Fibroblast of skin of abdomen (primary cell): ENCODE results near the gene VAMP3. TPM values are rescaled to one million over a fixed set of nuclear protein-coding genes. Genes with fewer than 3 reads are reported as not detected.

Experiments
- DNase-seq: peaks from one replicate; pipeline ENCODE4 v3.0.0-alpha.2; 2013
- polyA plus RNA-seq, 2 experiments: library from polyadenylated mRNA; unstranded; fragments of 120-200 nt; gene quantifications; one replicate each; pipeline ENCODE4 v1.2.1, GENCODE V29; 2013; ENCODE audit not compliant: insufficient read length in 2 of 2

The VAMP3 gene, protein sequence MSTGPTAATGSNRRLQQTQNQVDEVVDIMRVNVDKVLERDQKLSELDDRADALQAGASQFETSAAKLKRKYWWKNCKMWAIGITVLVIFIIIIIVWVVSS
- polyA plus RNA-seq (2013, experiment 1 of 2; ENCODE audit: insufficient read length) = 95.4 TPM
- polyA plus RNA-seq (2013, experiment 2 of 2; ENCODE audit: insufficient read length) = 101 TPM

DNA sequence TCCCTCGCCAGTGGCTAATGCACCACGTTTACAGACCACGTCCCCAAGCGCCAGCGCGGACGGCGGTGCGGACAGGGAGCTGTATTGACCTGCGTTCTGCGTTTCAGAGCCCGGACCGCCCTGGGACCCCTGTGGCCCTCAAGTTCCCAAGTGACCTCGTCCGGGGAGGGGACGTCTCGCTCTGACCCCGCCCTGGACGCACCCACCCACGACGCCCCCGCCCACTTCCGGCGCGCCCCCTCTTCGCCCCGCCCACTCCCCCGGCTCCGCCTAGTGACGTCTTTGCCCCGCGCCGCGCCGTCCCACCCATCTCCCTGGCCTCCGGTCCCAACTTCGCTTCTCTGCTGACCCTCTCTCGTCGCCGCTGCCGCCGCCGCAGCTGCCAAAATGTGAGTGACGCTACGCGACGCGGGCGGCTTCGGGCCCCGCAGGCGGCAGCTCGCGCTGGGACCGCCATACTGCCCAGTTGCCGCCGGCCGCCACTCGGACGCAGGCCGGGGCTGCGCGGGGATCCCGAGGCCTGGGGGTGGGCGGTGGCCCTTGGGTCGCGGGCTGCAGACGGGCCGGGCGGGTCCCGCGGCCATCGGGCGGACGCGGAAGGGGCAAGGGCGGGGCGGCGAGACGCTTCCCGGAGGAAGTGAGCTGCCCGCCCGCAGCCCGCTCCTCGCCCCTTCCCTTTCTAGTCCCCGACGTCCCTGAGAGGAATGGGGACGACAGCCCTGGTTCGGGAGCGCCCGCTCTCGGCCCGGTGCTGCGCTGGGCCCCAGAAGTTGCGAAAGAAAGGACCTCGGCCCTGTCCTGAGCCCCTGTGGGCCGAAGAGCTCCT lies at the start of gene VAMP3:
Gene VAMP3 (plus strand): TSS at position 300 of the 826 bp plus-strand sequence. CDS start 88 bp downstream, at position 388.
- DNase-seq = peak; percentile 75

DNA sequence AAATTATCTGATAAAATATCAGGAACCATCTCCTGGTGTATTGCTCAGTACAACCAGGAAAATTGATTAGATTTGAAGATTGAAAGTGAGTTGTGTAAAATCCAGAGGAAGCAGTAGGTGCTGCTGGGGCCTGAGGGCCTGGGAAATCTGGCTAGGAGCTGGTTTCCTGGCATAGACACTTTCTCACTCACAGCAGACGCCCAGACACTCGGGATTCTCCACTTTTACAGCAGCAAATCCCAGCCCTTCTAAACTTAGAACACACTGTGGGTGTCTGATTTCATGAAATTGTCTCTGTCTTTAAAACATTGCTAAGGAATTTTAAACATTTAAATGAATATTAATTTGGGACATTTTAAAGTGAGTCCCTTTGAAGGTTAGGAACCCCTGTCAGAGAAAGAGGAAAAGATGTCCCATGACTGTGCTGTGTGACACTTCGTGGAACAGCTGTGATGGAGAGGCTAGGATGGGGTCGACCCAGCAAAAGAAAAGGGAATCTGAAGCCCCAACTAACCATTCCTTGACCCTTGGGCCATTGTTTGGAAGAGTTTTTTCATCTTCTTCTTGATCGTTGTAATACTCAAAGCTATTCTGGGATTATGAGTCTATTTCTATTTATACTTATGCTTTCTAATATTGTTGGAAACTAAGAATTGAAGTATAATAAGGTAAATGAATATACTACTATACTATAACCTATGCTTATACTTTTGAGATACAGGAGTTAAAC lies 49.0 kb upstream of the VAMP3 start:
- no peak for DNase-seq

DNA sequence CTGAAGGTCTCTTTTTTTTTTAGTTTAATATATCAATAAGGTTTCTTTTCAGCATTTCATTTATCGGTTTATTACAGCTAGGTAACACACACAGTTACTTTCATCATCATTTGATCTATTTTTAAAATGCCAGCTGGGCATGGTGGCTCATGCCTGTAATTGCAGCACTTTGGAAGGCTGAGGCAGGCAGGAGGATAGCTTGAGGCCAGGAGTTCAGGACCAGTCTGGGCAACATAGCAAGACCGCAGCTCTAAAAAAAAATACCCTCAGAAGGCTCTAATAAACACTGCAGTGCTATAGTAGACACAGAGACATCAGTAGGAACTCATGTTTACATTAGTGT lies 48.5 kb upstream of the VAMP3 start:
- DNase-seq = no peak

DNA sequence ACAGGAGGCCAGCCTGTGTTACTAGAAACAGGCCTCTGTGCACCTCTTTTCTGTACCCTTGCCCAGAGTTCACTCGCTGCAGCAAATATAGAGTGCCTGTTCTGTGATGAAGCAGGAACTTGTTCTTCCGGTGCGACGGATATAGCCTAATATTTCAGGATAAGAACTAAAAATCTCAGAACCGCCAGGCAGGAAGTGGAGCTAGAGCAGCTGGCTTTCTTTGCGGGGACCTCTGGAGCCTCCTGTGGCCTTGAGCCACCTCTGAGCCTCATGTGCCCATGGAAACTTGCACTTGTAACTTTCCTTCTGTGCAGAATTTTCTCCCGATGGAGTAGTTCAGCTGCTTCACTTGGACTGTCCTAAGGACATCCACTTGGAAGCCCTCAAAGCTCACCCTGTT lies 44.5 kb upstream of the VAMP3 start:
- DNase-seq = no peak

DNA sequence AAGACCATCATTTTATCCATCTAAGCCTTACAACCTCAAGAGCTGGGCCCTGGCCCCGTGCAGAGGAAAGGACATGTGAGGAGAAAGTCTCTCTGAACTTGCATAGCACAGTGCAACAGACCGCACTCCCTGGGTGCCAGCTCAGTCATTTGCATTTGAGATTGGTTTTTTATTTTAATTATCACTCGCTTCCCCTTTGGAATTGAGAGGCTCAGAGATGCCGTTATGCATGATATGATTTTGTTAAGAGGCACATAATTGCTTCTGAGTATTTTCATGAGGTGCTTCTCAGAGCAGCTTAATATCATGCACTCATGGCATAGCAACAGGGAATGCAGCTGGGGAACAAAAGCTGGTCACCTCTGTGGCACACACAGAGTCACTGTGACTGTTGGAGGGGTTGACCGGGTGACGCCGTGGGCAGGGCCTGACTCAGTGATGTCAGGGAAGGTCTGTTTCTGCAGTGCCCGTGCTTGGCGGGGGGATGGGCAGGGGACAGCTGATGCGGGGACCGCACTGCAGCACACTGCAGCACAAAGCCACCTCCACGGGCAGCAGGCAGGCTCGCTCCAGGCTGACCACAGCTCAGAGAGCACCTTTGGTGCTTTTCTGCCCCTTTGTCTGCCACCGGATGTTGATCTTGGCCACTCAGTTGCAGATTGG lies 43.2 kb upstream of the VAMP3 start:
- no peak for DNase-seq

DNA sequence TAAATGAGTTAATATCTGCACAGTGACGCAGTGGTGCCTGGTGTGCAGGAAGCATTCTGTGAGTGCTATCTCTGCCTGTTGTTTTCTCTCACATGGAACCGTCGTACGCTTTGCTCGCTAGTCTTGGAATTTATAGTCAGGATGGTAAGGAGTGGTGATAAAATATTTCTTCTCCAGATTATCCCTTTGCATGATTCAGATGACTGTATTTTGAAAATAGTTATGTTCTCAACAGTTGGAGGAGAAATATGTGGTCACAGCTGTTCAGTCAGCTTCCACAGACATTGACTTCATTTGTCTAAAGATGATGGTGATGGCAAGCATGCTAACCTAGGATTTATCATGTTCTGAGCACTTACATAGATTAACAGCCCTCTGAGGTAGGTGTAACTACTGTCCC lies 41.3 kb upstream of the VAMP3 start:
- DNase-seq = no peak

DNA sequence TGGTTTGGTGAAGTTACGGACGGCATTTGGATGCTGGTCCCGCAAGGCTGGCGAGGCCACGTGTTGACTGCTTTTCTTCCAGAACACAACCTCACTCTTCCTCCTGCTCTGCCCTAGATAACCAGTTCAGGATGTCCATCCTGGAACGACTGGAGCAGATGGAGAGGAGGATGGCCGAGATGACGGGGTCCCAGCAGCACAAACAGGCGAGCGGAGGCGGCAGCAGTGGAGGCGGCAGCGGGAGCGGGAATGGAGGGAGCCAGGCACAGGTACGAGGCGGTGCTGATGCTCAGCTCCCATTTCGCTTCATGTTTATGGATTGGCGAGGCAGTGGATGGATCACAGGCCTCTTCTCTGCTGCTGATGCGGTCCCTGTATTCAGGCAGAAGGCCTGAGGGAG lies 38.8 kb upstream of the VAMP3 start:
- no peak for DNase-seq

DNA sequence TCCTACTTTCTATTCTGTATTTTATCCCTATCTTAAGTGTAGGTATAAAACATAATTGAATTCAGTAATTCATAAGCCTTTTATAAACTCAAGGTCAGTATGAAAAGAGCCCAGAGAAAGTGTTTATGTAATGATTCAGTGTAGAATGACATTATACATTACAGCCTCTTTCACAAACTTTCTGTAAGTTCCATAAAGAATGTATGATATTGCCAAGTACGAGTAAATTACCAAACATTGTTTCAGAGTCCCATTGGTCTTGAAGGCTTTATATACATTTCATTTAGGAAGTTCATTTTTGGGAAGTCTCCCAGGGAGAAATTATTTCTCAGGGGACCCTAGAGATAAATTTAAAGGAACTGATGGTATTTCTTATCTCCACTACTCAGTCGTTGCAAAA lies 37.8 kb upstream of the VAMP3 start:
- DNase-seq = peak; percentile 6

DNA sequence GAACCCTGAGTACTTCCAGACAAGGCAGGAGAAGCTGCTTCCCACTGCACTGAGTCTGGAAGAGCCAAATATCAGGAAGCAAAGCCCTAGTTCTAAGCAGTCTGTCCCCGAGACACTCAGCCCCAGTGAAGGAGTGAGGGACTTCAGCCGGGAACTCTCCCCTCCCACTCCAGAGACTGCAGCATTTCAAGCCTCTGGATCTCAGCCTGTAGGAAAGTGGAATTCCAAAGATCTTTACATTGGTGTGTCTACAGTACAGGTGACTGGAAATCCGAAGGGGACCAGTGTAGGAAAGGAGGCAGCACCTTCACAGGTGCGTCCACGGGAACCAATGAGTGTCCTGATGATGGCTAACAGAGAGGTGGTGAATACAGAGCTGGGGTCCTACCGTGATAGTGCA lies 33.1 kb upstream of the VAMP3 start:
- DNase-seq = no peak

DNA sequence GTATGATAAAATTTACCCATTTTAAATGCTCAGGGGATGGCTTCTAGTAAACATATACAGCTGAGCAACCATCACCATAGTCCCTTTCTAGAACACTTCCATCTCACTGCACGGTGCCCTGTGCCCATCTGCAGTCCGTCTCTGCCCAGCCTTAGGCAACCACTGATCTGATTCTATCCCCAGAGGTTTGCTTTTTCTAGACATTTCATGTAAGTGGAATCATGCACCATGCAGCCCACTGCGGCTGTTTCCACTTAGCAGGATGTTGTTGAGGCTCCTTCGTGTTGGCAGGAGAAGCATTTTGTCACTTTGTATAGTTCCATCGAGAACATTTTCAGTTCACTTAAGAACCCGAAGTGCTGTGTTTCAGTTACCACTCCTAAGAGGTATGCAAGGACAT lies 27.8 kb upstream of the VAMP3 start:
- no peak for DNase-seq

DNA sequence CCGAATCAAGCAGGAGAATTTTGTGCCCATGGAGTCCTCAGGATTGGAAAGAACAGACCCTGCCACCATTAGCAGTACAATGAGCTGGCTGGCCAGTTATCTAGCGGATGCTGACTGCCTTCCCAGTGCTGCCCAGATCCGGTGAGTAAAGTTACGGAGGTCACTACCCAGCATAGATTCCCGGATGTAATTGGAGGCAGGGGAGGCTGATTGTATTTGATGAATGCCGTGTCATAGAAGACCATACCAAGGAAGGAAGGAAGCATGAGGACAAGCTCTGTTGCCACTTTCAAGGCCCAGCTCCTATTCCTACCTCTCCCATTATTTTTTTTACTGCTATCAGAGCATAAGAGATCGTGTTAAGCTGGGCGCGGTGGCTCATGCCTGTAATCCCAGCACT lies 26.2 kb upstream of the VAMP3 start:
- no peak for DNase-seq

DNA sequence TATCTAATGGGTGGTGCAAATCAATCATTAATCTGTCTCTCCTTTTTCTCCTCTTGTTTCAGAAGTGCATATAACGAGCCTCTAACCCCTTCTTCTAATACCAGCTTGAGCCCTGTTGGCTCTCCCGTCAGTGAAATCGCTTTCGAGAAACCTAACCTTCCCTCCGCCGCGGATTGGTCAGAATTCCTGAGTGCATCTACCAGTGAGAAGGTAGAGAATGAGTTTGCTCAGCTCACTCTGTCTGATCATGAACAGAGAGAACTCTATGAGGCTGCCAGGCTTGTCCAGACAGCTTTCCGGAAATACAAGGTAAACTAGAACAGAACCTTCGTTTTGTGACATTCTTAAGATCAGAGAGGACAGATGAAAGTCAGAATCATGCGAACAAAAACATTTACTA lies 25.3 kb upstream of the VAMP3 start:
- no peak for DNase-seq

DNA sequence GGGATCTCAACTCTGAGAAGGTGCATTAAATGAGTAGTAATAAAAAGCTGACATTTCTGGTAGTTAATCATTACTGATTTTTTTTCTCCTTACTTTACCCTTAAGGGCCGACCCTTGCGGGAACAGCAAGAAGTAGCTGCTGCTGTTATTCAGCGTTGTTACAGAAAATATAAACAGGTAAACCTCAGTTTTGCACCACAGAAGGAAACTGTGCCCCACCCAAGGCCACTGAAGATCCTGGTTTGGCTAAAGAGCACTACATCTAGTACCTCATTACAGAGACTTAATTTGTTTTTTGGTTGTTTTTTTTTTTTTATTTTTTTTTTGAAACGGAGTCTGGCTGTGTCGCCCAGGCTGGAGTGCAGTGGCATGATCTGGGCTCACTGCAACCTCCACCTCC lies 23.5 kb upstream of the VAMP3 start:
- no peak for DNase-seq

DNA sequence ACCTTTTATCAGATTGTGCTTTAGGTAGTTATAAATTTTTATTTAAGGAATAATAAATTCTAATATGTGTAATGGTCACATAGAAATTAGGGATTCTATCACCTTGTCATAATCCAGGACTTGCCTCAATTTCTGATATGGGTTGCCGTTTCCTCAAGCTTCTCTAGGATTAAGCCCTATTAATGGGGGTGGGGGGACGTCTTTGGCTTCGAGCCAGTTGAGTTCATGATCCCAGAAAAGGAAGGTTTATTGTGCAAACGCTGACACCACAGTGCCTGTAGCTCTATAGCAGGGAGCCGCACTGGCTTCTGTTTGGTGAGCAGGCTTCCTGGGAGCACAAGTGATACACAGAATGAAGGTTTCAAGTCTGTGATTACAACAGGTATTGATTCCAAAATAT lies 22.0 kb upstream of the VAMP3 start:
- no peak for DNase-seq

DNA sequence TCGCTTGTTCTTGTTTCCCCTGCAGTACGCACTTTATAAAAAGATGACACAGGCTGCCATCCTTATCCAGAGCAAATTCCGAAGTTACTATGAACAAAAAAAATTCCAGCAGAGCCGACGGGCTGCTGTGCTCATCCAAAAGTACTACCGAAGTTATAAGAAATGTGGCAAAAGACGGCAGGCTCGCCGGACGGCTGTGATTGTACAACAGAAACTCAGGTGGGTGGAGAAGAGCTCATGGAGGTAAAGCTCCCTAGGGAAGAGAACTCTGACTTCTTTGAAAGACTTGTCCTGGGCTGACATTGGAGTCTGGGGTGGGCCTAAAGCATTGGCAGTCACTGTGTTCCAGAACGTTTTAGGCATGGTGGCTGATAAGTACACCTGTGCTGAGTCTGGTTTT lies 19.9 kb upstream of the VAMP3 start:
- DNase-seq = no peak

DNA sequence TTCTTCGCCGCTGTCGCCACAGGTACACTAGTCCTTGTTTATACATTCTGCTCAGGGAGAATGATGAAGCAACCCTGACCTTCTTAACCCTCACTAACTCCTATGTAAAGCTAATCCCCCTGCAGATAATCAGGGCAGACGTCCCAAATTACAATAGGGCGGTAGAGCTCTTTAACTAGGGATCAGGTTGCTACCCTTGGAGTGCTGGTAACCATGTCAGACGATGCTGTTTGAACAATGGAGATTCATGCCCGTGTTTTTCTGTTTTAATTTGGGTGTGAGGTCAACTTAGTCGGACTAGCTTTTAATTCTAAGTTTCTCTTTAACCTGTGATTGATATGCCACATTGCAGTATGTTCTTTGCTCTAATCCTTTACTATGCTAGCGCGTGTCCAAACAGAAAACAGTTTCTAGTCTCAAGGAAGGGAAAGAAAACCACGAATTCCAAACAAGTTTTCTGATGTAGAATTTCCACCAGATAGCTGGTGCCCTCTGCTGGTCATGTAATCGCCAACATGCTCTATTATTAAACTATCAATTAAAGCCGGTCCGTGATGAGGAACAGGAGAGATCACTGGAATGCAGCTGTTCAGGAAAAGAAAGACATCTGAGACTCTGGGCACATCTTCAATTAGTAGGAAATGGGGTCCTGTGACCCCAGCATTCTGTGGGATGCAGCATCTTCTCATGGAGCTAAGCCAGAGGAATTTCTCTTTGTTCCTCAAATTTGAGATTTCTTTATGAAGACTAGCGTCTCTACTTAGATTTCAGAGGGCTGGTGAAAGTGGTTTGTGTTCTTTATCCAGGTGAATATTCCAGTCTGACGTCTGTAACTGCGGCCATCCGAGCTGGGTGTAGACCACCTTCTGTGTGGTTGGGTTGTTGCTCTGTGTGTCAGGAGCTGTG lies 18.3 kb upstream of the VAMP3 start:
- DNase-seq = peak; percentile 61

DNA sequence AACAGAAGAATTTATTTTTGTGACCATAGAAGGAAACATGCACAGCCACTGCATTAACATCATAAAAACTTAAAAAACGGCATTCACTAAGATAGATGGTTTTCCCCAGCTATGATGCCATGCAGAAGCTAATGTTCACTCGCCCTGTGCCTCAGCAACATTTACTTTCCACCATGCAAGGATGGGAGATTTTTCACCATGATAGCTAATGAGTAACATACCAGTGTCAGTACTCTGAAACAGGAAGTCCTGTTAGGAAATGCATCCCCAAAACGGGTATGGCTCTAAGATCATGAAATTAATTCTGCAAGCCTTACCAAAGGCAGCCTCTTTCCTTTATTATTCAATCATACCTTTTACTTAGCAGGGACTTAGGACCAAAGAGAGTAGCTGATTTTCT lies 17.5 kb upstream of the VAMP3 start:
- DNase-seq = no peak

DNA sequence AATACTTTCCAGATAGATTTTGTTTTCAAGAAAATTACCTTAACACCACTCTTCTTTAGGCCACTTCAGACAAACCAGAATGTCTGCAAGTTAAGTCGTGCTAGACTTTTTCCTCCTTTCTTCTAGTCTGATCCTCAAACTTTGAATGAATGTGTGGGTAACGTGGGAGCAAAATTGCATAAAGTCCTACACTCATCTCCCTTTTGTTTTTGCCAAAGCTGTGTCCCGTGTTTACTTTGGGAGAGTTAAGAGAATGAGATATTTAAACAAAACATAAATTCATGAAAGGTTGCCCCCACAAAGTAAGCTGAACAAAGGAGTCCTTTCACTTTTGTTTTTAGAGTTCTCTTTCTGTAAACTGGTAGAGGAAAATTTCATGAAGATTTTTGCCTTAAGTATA lies 16.9 kb upstream of the VAMP3 start:
- DNase-seq = no peak

DNA sequence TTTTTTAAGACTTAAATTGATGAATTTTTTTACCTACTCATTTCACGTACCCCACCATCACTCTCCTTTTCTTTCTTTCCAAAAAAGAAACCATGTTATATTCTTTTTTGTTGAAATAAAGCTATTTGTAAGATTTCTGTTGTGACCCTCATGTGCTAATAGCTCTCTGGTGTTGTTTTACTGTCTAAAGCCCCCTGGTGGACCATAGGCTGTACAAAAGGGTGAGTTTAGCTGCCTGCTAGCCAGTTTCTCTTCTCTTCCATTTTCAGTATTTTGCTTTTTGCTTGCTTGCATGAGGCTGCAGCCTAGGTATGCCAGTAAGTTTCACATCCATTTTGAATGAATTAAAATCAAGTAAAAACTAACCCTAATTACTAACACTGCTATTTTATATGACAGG lies 15.6 kb upstream of the VAMP3 start:
- DNase-seq = no peak

DNA sequence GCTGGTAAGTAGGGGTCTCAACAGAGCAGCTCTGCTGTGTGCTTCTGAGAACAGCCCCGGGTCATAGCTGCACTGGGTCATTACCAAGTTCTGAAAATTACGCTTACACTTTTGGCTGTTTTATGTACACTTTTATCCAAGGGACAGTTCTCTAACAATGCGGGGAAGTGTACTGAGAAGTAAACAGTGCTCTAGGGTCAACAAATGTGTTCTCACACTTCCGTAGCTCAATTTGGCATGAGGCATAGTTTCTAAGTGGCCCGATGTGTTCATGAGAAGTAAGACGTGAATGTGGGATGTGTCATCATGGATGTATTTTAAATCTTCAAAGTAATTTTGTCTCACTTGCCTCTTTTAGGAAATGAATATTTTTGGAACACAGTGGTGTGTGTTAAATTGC lies 10.9 kb upstream of the VAMP3 start:
- DNase-seq = no peak

DNA sequence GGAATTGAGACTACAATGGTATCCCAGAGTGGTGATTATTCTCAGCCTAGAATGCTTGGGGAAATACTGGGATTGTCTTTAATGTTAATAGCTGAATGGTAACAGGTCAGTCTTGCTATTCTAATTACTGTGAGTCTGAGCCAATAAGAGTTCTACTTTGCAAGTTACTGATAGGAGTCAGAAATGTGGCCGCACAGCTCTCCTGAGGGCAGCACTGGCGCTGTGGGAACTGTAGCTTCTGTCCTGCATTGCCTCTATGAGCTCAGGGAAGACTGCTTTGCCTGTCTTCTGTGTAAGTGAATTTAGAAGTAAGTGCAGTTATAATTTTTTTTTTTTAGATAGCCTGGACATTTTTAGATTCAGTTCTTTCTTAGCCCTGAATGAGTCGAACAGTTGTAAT lies 10.0 kb upstream of the VAMP3 start:
- no peak for DNase-seq

DNA sequence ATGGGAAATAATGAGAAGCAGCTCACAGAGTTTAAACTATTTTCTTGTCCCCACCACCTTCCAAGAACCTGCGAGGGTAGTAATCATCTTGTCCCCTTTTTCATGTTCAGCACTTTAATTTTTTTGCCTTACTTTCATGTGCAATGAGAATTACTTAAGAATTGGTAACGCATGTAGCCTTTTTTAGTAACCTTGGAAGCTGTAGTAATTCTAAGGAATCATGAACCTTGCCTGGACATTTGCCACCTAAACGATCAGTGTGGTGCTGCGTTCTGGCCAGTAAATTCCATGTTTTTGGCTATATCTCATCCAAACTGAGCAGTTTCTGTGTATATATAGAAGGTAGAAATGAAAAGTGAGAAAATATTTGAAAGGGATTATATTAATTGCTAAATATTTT lies 3.9 kb upstream of the VAMP3 start:
- DNase-seq = no peak
